ENCODE data around the gene HDHD5.

DNA sequence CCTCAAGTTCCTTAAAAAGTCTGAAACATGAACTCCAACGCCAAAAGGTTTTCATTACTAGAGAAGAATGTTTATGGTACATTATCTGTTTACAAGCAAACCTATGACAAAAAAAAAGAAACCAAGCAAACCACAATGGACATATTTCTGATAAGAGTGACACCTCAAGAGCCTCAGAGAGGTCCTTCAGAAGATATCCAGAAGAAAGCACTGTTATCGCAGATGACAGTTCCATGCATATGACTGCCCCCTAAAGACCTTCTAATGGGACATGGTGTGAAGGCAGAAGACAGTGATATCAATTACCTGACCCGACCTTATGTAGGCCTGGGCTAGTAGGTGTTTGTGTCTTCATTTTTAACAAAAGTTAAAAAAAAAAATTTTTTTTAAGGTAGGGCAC is 3.1 kb downstream of the HDHD5 start:
- TF ChIP-seq, protein P1, sequence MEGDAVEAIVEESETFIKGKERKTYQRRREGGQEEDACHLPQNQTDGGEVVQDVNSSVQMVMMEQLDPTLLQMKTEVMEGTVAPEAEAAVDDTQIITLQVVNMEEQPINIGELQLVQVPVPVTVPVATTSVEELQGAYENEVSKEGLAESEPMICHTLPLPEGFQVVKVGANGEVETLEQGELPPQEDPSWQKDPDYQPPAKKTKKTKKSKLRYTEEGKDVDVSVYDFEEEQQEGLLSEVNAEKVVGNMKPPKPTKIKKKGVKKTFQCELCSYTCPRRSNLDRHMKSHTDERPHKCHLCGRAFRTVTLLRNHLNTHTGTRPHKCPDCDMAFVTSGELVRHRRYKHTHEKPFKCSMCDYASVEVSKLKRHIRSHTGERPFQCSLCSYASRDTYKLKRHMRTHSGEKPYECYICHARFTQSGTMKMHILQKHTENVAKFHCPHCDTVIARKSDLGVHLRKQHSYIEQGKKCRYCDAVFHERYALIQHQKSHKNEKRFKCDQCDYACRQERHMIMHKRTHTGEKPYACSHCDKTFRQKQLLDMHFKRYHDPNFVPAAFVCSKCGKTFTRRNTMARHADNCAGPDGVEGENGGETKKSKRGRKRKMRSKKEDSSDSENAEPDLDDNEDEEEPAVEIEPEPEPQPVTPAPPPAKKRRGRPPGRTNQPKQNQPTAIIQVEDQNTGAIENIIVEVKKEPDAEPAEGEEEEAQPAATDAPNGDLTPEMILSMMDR (IDR thresholded peaks at IDR 0.05): no peak
- no peak for TF ChIP-seq POLR2A (IDR thresholded peaks at IDR 0.05)
